Muscle layer of duodenum (tissue), 2 donors: Measurements from ENCODE around the gene GJA3.

Experiments
- H3K27ac ChIP-seq: one replicate; pipeline ENCODE4 v1.7.0; 2013; ENCODE audit warnings: mild to moderate bottlenecking, low read length
- H3K27me3 ChIP-seq: one replicate; pipeline ENCODE4 v1.7.0; 2013; ENCODE audit warnings: low read depth, mild to moderate bottlenecking, control low read depth, low read length
- H3K36me3 ChIP-seq, 2 donors: one replicate each; pipeline ENCODE4 v1.7.0; 2013; ENCODE audit warnings: low read length in 2 of 2, control low read depth in 1 of 2, mild to moderate bottlenecking in 1 of 2; ENCODE audit not compliant: insufficient read depth in 2 of 2, control insufficient read depth in 1 of 2
- H3K4me1 ChIP-seq, 2 donors: one replicate each; pipeline ENCODE4 v1.7.0; 2013; ENCODE audit warnings: low read length in 2 of 2, mild to moderate bottlenecking in 2 of 2, control low read depth in 1 of 2, moderate library complexity in 1 of 2; ENCODE audit not compliant: insufficient read depth in 2 of 2, control insufficient read depth in 1 of 2
- H3K4me3 ChIP-seq, 2 donors: one replicate each; pipeline ENCODE4 v1.7.0; 2013; ENCODE audit warnings: low read length in 2 of 2, low read depth in 1 of 2, mild to moderate bottlenecking in 1 of 2
- H3K9me3 ChIP-seq, 2 donors: one replicate each; pipeline ENCODE4 v1.7.0; 2013; ENCODE audit warnings: low read length in 2 of 2, control low read depth in 1 of 2, mild to moderate bottlenecking in 1 of 2; ENCODE audit not compliant: control insufficient read depth in 1 of 2
- donor health status: healthy.

The GJA3 gene

DNA sequence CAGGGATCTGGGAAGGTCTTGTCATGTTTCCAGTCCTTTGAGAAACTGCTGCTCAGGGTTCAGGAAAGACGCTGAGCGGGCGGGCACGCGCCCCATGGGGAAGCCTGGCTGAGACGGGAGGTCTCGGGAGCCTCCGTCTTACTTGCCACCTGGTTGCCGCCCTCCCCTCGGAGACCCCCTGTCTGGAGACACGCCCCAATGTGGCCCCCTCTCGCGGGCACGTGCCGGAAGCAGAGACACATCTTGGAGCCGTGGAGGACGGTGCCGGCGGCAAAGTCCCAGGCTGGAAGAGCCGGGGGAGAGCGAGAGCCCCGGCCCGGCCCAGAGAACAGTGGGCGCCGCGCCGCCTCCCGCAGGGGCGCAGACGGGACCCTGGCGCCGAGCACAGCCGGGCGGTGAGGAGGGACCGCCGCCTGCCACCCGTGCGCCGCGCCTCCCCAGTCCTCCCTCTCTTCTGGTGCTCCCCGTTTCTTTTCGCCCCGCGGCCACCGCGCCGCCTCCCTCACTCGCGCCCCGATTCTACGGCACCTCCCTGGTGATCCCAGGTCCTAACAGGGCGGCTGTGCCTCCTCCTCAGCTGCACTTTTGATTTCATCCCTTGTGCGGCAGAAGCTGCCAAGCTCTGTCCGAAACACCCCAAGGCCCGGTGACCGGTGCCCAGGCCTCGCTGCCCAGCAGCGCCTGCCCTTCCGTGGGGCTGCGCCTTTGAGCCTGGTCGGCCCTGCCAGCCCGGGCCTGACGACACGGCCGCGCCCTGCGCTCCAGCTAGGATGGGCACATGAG lies 16.4 kb upstream of the GJA3 start:
- H3K9me3 ChIP-seq, result no peaks in the 10 kb centered on the region
- H3K4me3 ChIP-seq, result peak overlapping the region in 1 of 2 donors; percentile 46
- no peaks in the 10 kb centered on the region for H3K36me3 ChIP-seq
- H3K4me1 ChIP-seq, result peaks cover 0 to 8% of the 10 kb centered on the region in 2 donors
- no peak overlapping the region for H3K27ac ChIP-seq
- H3K27me3 ChIP-seq, result peaks cover 15% of the 10 kb centered on the region

DNA sequence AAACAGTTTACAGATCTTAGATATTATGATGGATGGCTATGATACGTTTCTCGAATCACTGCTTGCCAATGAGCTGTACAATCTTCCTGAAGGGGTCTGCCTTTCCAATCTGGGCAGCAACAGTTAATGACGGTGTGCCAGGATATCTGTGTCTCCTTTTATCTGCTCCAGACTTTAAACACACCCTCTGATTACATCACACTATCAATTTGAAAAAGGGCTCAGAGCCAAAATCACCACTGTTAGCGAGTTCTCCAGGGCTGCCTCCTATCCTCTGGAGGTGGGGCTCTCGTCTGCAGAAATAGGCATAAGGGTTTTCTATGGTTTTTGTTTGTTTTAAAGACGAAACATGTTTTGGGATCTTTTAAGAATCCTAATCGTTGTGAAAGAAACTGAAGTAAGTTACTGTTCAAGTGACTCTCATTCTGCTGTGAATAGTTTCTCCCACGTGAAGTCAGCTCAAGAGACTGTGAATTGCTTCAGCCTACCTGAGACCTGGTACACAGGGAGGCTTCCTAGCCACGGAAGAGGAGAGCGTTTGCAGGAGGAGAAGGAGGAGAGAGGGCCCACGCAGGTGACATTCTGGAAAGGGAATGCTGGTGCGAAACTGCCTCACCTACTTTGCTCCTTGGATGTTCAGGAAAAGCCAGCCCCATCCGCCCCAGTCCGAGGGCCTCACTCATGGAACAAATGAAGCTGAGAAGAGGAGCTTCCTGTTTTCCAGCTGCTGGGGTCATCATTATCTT lies 15.2 kb upstream of the GJA3 start:
- Histone ChIP-seq H3K27me3 (peaks cover 15% of the 10 kb centered on the region), H3K4me1 (peaks cover 0 to 8% of the 10 kb centered on the region in 2 donors), H3K9me3 (no peaks in the 10 kb centered on the region), H3K36me3 (no peaks in the 10 kb centered on the region), H3K27ac (no peak overlapping the region), H3K4me3 (no peak overlapping the region)

GRCh38 chr13:20175406-20175794 lies 14.5 kb upstream of the GJA3 start:
- Histone ChIP-seq H3K4me3 (no peak overlapping the region), H3K36me3 (no peaks in the 10 kb centered on the region), H3K27ac (no peak overlapping the region), H3K9me3 (no peaks in the 10 kb centered on the region), H3K4me1 (peaks cover 0 to 8% of the 10 kb centered on the region in 2 donors), H3K27me3 (peaks cover 15% of the 10 kb centered on the region)

DNA sequence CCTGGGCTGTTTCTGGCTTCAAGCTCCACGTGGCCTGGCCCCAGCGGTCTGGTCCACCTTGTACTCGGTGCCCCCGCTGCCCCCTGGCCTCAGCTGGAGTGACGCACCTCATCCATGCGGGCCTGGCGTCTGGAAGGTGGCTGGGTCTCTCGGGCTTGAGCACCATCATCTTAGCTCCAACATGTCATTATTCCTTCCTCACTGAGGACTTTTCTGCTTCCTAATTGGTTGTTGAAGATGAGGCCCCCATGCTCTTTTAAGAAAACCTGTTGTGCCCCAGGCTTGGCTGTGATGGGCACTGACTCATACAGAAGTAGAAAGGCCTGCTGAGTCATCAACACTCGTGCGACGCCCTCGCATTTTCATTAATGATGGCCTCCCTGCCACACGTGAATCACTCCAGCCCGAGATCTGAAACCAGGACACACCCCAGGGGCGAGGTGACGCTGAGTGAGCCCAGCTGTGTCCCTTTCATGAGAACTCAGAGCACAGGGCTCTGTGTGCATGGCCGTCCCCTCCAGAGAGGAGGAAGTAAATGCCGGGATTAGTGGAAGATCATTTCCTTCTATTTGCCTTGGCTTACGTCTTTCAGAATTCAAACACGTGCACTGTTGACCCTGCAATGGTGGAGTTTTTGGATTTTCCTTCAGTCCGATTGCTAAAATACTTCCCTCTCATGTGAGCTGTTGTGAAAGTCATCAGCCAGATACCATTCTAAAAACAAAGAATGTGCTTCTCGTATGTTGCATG lies 14.0 kb upstream of the GJA3 start:
- peak overlapping the region in 1 of 2 donors; percentile 9 for H3K4me3 ChIP-seq
- peaks cover 15% of the 10 kb centered on the region for H3K27me3 ChIP-seq

GRCh38 chr13:20173116-20173746 lies 12.4 kb upstream of the GJA3 start:
- H3K9me3 ChIP-seq, result no peaks in the 10 kb centered on the region
- H3K4me3 ChIP-seq, result no peak overlapping the region
- peaks cover 0 to 8% of the 10 kb centered on the region in 2 donors for H3K4me1 ChIP-seq
- no peak overlapping the region for H3K27ac ChIP-seq
- H3K36me3 ChIP-seq, result no peaks in the 10 kb centered on the region
- peaks cover 4% of the 10 kb centered on the region for H3K27me3 ChIP-seq

More for the DNA sequence above, 14.0 kb upstream of the GJA3 start:
- H3K4me1 ChIP-seq, result peaks cover 0 to 8% of the 10 kb centered on the region in 2 donors
- no peaks in the 10 kb centered on the region for H3K9me3 ChIP-seq
- no peak overlapping the region for H3K27ac ChIP-seq
- no peaks in the 10 kb centered on the region for H3K36me3 ChIP-seq

DNA sequence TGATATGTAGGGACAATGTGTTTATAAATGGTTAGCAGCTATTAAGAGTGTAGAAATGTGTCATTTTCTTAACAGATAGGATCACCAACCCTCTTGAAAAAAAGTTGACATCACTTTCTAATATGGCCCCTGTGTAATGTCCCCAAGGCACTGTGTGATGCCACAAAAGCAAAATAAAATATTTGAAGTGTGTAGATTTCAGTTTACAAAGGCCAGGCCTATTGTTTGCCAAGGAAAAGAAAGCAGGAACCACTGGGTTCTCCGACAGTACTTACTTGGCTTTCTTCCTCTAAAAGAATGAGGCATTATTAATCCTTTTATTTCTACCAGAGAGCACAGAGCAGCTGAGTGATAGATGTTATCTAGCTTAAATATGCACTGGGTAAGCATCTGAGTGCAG lies 10.5 kb upstream of the GJA3 start:
- H3K4me1 ChIP-seq, result no peaks in the 10 kb centered on the region
- no peaks in the 10 kb centered on the region for H3K36me3 ChIP-seq
- no peak overlapping the region for H3K27ac ChIP-seq
- H3K9me3 ChIP-seq, result no peaks in the 10 kb centered on the region
- no peak overlapping the region for H3K4me3 ChIP-seq
- no peaks in the 10 kb centered on the region for H3K27me3 ChIP-seq

GRCh38 chr13:20170921-20171320 lies 10.1 kb upstream of the GJA3 start:
- Histone ChIP-seq H3K36me3 (no peaks in the 10 kb centered on the region), H3K4me1 (no peaks in the 10 kb centered on the region), H3K27ac (no peak overlapping the region), H3K4me3 (no peak overlapping the region), H3K9me3 (no peaks in the 10 kb centered on the region), H3K27me3 (no peaks in the 10 kb centered on the region)

DNA sequence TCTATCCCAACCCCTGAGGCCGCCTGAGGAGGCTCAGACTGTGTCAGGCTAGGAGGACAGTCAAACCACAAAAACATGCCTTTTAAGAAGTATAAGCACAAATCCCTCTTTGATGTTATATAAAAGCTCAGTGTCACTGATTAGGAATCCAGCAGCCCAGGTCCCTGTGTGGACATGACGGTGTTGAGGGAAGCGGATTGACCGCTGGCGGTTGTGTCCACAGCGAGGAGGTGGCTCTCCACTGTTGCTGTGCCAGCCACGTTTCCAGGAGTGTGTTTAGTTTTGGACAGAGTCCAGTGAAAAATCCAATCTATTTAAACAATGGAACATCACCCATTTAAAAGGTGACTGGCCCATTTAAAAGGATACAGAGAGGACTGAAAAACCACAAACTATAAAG lies 7.5 kb upstream of the GJA3 start:
- no peak overlapping the region for H3K27ac ChIP-seq
- H3K4me1 ChIP-seq, result no peaks in the 10 kb centered on the region
- H3K4me3 ChIP-seq, result no peak overlapping the region
- H3K27me3 ChIP-seq, result no peaks in the 10 kb centered on the region
- H3K9me3 ChIP-seq, result no peaks in the 10 kb centered on the region
- no peaks in the 10 kb centered on the region for H3K36me3 ChIP-seq

- Histone ChIP-seq H3K4me1 (peaks cover 0 to 9% of the 10 kb centered on the region in 2 donors), H3K4me3 (no peak overlapping the region), H3K27me3 (peaks cover 12% of the 10 kb centered on the region), H3K9me3 (no peaks in the 10 kb centered on the region), H3K27ac (no peak overlapping the region), H3K36me3 (no peaks in the 10 kb centered on the region)
Observed at GRCh38 chr13:20165417-20166257, 4.8 kb upstream of the GJA3 start.

DNA sequence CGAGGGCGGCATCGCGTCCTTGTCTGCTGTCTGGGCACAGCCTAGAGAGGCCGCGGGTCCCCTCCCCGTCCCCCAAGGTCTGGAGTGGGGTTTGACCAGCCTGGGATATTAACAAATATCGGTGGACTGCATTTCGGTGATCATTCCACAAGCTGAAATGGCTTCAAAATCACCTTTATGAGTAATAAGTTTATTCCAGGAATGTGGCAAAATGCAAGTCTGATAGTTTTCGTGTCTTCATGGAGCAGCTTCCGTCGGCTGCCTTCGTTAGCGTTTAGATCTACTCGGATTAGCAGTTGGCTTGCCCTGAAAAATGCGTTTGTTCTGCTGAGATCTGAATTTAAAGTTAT lies 1.1 kb upstream of the GJA3 start:
- Histone ChIP-seq H3K27me3 (peaks cover 37% of the 10 kb centered on the region), H3K9me3 (peaks cover 2 to 5% of the 10 kb centered on the region in 2 donors), H3K4me3 (no peak overlapping the region), H3K4me1 (peaks cover 0 to 16% of the 10 kb centered on the region in 2 donors), H3K36me3 (no peaks in the 10 kb centered on the region), H3K27ac (no peak overlapping the region)
